MCF 10A (cell line): Measurements from ENCODE around the gene DNAJC6. TPM values are rescaled to one million over a fixed set of nuclear protein-coding genes. Genes with fewer than 3 reads are reported as not detected.

Source experiments
- BruUV-seq: library from RNA; stranded (reverse); fragments of 400-500 nt; replicated peaks from 2 replicates; lab custom pipeline; 2021; lab: Mats Ljungman, UMichigan
- CTCF ChIA-PET: fragments of 300-600 bp; sonication (Branson Sonifier 250); formaldehyde crosslinking; extraction: SDS; loops from one replicate; lab custom pipeline; 2021; ENCODE audit warnings: antibody characterized with exemption, inconsistent platforms; lab: Yijun Ruan, JAX
- POLR2A ChIA-PET: fragments of 300-600, 350-650 bp; sonication (Branson Sonifier 250); formaldehyde crosslinking; extraction: SDS; loops from one replicate; lab custom pipeline; 2020; ENCODE audit warnings: antibody characterized with exemption, inconsistent platforms; lab: Yijun Ruan, JAX
- DNase-seq: peaks from one replicate; pipeline ENCODE4 v3.0.0-alpha.2; 2018; ENCODE audit not compliant: unreplicated experiment
- H3K27ac Mint-ChIP-seq: one replicate; pipeline ENCODE4 v1.8.0; 2022; ENCODE audit warnings: mild to moderate bottlenecking, low read depth, mixed read lengths; ENCODE audit not compliant: unreplicated experiment
- H3K27me3 Mint-ChIP-seq: one replicate; pipeline ENCODE4 v1.8.0; 2022; ENCODE audit warnings: mixed read lengths; ENCODE audit not compliant: insufficient read depth, unreplicated experiment
- H3K36me3 Mint-ChIP-seq: one replicate; pipeline ENCODE4 v1.8.0; 2022; ENCODE audit warnings: mild to moderate bottlenecking, moderate library complexity, mixed read lengths; ENCODE audit not compliant: insufficient read depth, unreplicated experiment
- H3K4me1 Mint-ChIP-seq: one replicate; pipeline ENCODE4 v1.8.0; 2022; ENCODE audit warnings: mixed read lengths; ENCODE audit not compliant: insufficient read depth, unreplicated experiment
- H3K4me3 Mint-ChIP-seq: one replicate; pipeline ENCODE4 v1.8.0; 2022; ENCODE audit warnings: mild to moderate bottlenecking, moderate library complexity, mixed read lengths; ENCODE audit not compliant: unreplicated experiment
- H3K9me3 Mint-ChIP-seq: one replicate; pipeline ENCODE4 v1.8.0; 2022; ENCODE audit warnings: mixed read lengths; ENCODE audit not compliant: unreplicated experiment
- CTCF ChIP-seq: fragments of 200-600 bp; IDR thresholded peaks from one replicate; pipeline ENCODE4 v1.8.0; 2022; ENCODE audit warnings: antibody characterized with exemption, mild to moderate bottlenecking; ENCODE audit not compliant: unreplicated experiment
- intact Hi-C: fragments of 100-400 bp; cut with micrococcal nuclease; formaldehyde crosslinking; loops from 2 replicates; pipeline ENCODE4 v1.14.1; 2022
- total RNA-seq: library from RNA; stranded (reverse); gene quantifications from 2 replicates; pipeline ENCODE4 v1.2.3, GENCODE V29; 2022

DNAJC6 gene
- total RNA-seq, 1 experiment from 2014 or later, result 7.9 TPM

GRCh38 chr1:65332821-65333220 is 23.5 kb downstream of the DNAJC6 start:
- Mint-ChIP-seq H3K36me3 (no peaks in the 10 kb centered on the region), H3K27ac (no peak overlapping the region), H3K4me3 (no peak overlapping the region), H3K4me1 (peaks cover 6% of the 10 kb centered on the region), H3K9me3 (peaks cover 6% of the 10 kb centered on the region), H3K27me3 (no peaks in the 10 kb centered on the region)
- ChIA-PET POLR2A (interaction anchor here (0.6 kb wide), 1 partner anchor 78 kb away, joined by 3 read pairs; no protein-coding TSS in a partner anchor), CTCF (interaction anchor here (1.2 kb wide), 1 partner anchor 84 kb away, joined by 6 read pairs; no protein-coding TSS in a partner anchor)
- DNase-seq, result no peak
- TF ChIP-seq CTCF, result no peak
- BruUV-seq, result no TSS peak
- intact Hi-C loops, result no loop called here

GRCh38 chr1:65334081-65334480 is 24.7 kb downstream of the DNAJC6 start:
- DNase-seq, result no peak
- POLR2A ChIA-PET, result no interaction called here
- H3K9me3 Mint-ChIP-seq, result peaks cover 6% of the 10 kb centered on the region
- peaks cover 6% of the 10 kb centered on the region for H3K4me1 Mint-ChIP-seq
- no peaks in the 10 kb centered on the region for H3K36me3 Mint-ChIP-seq
- CTCF ChIA-PET, result interaction anchor here (1.2 kb wide), 1 partner anchor 83 kb away, joined by 6 read pairs; no protein-coding TSS in a partner anchor
- intact Hi-C loops, result no loop called here
- no peak for TF ChIP-seq CTCF
- no peaks in the 10 kb centered on the region for H3K27me3 Mint-ChIP-seq
- no TSS peak for BruUV-seq
- H3K4me3 Mint-ChIP-seq, result no peak overlapping the region
- H3K27ac Mint-ChIP-seq, result no peak overlapping the region

- no peak overlapping the region for H3K4me3 Mint-ChIP-seq
- H3K36me3 Mint-ChIP-seq, result no peaks in the 10 kb centered on the region
- no peak overlapping the region for H3K27ac Mint-ChIP-seq
- POLR2A ChIA-PET, result interaction anchor here (0.6 kb wide), 1 partner anchor 17 kb away, joined by 3 read pairs; no protein-coding TSS in a partner anchor
- H3K4me1 Mint-ChIP-seq, result peaks cover 23% of the 10 kb centered on the region
- H3K27me3 Mint-ChIP-seq, result no peaks in the 10 kb centered on the region
- peaks cover 6% of the 10 kb centered on the region for H3K9me3 Mint-ChIP-seq
- BruUV-seq, result no TSS peak
- intact Hi-C loops, result loop anchor here (5.0 kb wide), 1 partner anchor 57 kb away; no protein-coding TSS in a partner anchor
- DNase-seq, result peak; percentile 55
- TF ChIP-seq CTCF, result no peak
- CTCF ChIA-PET, result interaction anchor here (0.6 to 0.9 kb wide), 4 partner anchors 11 to 73 kb away, joined by 3 to 4 read pairs (median 3); partner anchors contain the start of gene DNAJC6
These were observed 30.6 kb downstream of the DNAJC6 start for GRCh38 chr1:65339866-65340468.

GRCh38 chr1:65341381-65341780 is 32.0 kb downstream of the DNAJC6 start:
- BruUV-seq, result no TSS peak
- no peaks in the 10 kb centered on the region for H3K36me3 Mint-ChIP-seq
- H3K4me3 Mint-ChIP-seq, result no peak overlapping the region
- intact Hi-C loops, result loop anchor here (5.0 kb wide), 1 partner anchor 56 kb away; no protein-coding TSS in a partner anchor
- H3K9me3 Mint-ChIP-seq, result peaks cover 6% of the 10 kb centered on the region
- no peak for DNase-seq
- no peak overlapping the region for H3K27ac Mint-ChIP-seq
- POLR2A ChIA-PET, result interaction anchor here (0.7 kb wide), 1 partner anchor 76 kb away, joined by 4 read pairs; no protein-coding TSS in a partner anchor
- CTCF ChIA-PET, result interaction anchor here (1.1 kb wide), 2 partner anchors 10 to 36 kb away, joined by 3 read pairs; no protein-coding TSS in a partner anchor
- peaks cover 26% of the 10 kb centered on the region for H3K4me1 Mint-ChIP-seq
- no peaks in the 10 kb centered on the region for H3K27me3 Mint-ChIP-seq
- TF ChIP-seq CTCF, result no peak
